ENCODE results near the gene ODAPH.

ODAPH gene

DNA sequence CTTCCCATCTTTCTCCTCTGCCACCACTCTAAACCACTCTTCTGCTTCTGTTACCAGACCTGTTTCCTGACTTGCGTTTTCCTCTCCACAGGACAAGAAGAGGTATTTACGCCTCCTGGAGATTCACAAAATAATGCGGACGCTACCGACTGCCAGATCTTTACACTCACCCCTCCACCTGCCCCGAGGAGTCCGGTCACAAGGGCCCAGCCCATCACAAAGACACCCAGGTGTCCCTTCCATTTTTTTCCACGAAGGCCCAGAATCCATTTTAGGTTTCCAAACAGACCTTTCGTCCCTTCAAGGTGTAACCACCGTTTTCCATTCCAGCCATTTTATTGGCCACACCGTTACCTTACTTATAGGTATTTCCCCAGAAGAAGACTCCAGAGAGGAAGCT lies 8.2 kb downstream of the ODAPH start:
- Histone ChIP-seq H3K9me2 (replicated peaks; ENCODE audit: control insufficient read depth, low read length) (no peaks in the 10 kb centered on the region), H3K4me1 (ENCODE audit: control insufficient read depth, low read length) (no peaks in the 10 kb centered on the region), H3F3A (ENCODE audit: control insufficient read depth, insufficient read depth) (no peaks in the 10 kb centered on the region), H3K9me3 (ENCODE audit: control insufficient read depth, insufficient read depth, low read length) (no peaks in the 10 kb centered on the region), H3K27me3 (ENCODE audit: control insufficient read depth, low read length) (peaks cover 4% of the 10 kb centered on the region; the same call in 1 of the 2 replicates), H3K79me2 (ENCODE audit: control insufficient read depth, low read length) (no peaks in the 10 kb centered on the region), H3K27ac (ENCODE audit: low read depth, low read length) (no peak overlapping the region), H3K4me2 (ENCODE audit: low read length) (no peak overlapping the region), H3K4me3 (ENCODE audit: low read length) (no peak overlapping the region), H4K20me1 (ENCODE audit: control insufficient read depth, insufficient read depth, low read depth, low read length) (no peaks in the 10 kb centered on the region), H3K36me3 (ENCODE audit: control insufficient read depth, low read length) (no peaks in the 10 kb centered on the region)
- no peak for TF ChIP-seq CTCF (IDR thresholded peaks at IDR 0.05; ENCODE audit: low read depth, low read length, poor library complexity, severe bottlenecking)
- no peak for TF ChIP-seq EZH2phosphoT487 (IDR thresholded peaks at IDR 0.05; ENCODE audit: borderline replicate concordance, low read length)

DNA sequence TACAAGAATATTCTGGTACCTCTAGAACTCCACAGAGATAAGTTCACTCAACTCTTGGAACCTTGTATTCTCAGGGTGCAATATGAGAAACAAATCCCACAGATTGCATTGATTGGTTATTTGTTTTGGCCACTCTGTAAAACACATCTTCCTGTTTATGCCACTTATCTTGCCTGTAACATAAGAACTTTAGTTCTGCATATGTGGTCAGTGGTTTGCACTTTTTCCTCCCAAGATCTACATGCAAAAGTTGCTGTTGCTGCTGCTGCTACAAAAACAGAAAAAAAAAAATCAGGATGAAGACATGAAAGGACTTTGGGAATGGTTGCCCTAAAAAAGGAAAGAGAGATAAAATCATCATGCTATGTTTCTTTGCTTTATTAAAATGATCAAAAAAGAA lies 9.6 kb downstream of the ODAPH start:
- H3K27ac ChIP-seq (ENCODE audit: low read depth, low read length): no peak overlapping the region
- no peaks in the 10 kb centered on the region for H3K79me2 ChIP-seq (ENCODE audit: control insufficient read depth, low read length)
- H3K9me2 ChIP-seq (replicated peaks; ENCODE audit: control insufficient read depth, low read length): no peaks in the 10 kb centered on the region
- no peak overlapping the region for H3K4me3 ChIP-seq (ENCODE audit: low read length)
- no peaks in the 10 kb centered on the region for H3K27me3 ChIP-seq (ENCODE audit: control insufficient read depth, low read length)
- H3K9me3 ChIP-seq (ENCODE audit: control insufficient read depth, insufficient read depth, low read length): no peaks in the 10 kb centered on the region
- TF ChIP-seq CTCF (IDR thresholded peaks at IDR 0.05; ENCODE audit: low read depth, low read length, poor library complexity, severe bottlenecking) (no peak), EZH2phosphoT487 (IDR thresholded peaks at IDR 0.05; ENCODE audit: borderline replicate concordance, low read length) (no peak)
- no peaks in the 10 kb centered on the region for H3F3A ChIP-seq (ENCODE audit: control insufficient read depth, insufficient read depth)
- no peak overlapping the region for H3K4me2 ChIP-seq (ENCODE audit: low read length)
- H3K4me1 ChIP-seq (ENCODE audit: control insufficient read depth, low read length): no peaks in the 10 kb centered on the region
- no peaks in the 10 kb centered on the region for H4K20me1 ChIP-seq (ENCODE audit: control insufficient read depth, insufficient read depth, low read depth, low read length)
- H3K36me3 ChIP-seq (ENCODE audit: control insufficient read depth, low read length): no peaks in the 10 kb centered on the region

DNA sequence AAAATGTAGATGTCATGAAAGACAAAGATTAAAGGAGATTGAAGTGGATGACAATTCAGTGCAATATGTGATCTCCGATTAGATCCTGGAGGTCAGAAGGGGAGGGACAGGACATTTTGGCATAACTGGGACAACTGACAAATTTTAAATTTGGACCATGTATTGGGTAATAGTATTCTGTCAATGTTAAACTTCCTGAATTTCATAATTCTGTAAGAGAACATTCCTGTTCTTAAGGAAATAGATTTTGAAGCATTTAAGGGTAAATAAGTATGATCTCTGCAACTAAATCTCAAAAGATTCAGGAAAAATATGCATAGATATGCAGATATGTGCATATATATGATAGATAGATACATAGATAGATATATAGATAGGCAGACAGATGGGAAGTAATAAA lies 11.0 kb downstream of the ODAPH start:
- Histone ChIP-seq H3K27ac (ENCODE audit: low read depth, low read length) (no peak overlapping the region), H3K27me3 (ENCODE audit: control insufficient read depth, low read length) (peaks cover 2% of the 10 kb centered on the region; the same call in 1 of the 2 replicates), H3K79me2 (ENCODE audit: control insufficient read depth, low read length) (no peaks in the 10 kb centered on the region), H4K20me1 (ENCODE audit: control insufficient read depth, insufficient read depth, low read depth, low read length) (no peaks in the 10 kb centered on the region), H3K9me3 (ENCODE audit: control insufficient read depth, insufficient read depth, low read length) (no peaks in the 10 kb centered on the region), H3K9me2 (replicated peaks; ENCODE audit: control insufficient read depth, low read length) (no peaks in the 10 kb centered on the region), H3K4me2 (ENCODE audit: low read length) (no peak overlapping the region), H3F3A (ENCODE audit: control insufficient read depth, insufficient read depth) (no peaks in the 10 kb centered on the region), H3K4me1 (ENCODE audit: control insufficient read depth, low read length) (no peaks in the 10 kb centered on the region), H3K36me3 (ENCODE audit: control insufficient read depth, low read length) (no peaks in the 10 kb centered on the region), H3K4me3 (ENCODE audit: low read length) (no peak overlapping the region)
- TF ChIP-seq EZH2phosphoT487 (IDR thresholded peaks at IDR 0.05; ENCODE audit: borderline replicate concordance, low read length) (no peak), CTCF (IDR thresholded peaks at IDR 0.05; ENCODE audit: low read depth, low read length, poor library complexity, severe bottlenecking) (no peak)

- TF ChIP-seq CTCF (IDR thresholded peaks at IDR 0.05; ENCODE audit: low read depth, low read length, poor library complexity, severe bottlenecking) (no peak), EZH2phosphoT487 (IDR thresholded peaks at IDR 0.05; ENCODE audit: borderline replicate concordance, low read length) (no peak)
- no peaks in the 10 kb centered on the region for H3K79me2 ChIP-seq (ENCODE audit: control insufficient read depth, low read length)
- no peaks in the 10 kb centered on the region for H3F3A ChIP-seq (ENCODE audit: control insufficient read depth, insufficient read depth)
- H3K9me3 ChIP-seq (ENCODE audit: control insufficient read depth, insufficient read depth, low read length): no peaks in the 10 kb centered on the region
- no peak overlapping the region for H3K4me3 ChIP-seq (ENCODE audit: low read length)
- H3K4me2 ChIP-seq (ENCODE audit: low read length): no peak overlapping the region
- no peaks in the 10 kb centered on the region for H3K9me2 ChIP-seq (replicated peaks; ENCODE audit: control insufficient read depth, low read length)
- no peaks in the 10 kb centered on the region for H4K20me1 ChIP-seq (ENCODE audit: control insufficient read depth, insufficient read depth, low read depth, low read length)
- no peaks in the 10 kb centered on the region for H3K36me3 ChIP-seq (ENCODE audit: control insufficient read depth, low read length)
- peaks cover 2% of the 10 kb centered on the region; the same call in 1 of the 2 replicates for H3K27me3 ChIP-seq (ENCODE audit: control insufficient read depth, low read length)
- no peaks in the 10 kb centered on the region for H3K4me1 ChIP-seq (ENCODE audit: control insufficient read depth, low read length)
- no peak overlapping the region for H3K27ac ChIP-seq (ENCODE audit: low read depth, low read length)
Measured at GRCh38 chr4:75567725-75568124, 11.9 kb downstream of the ODAPH start.

All from DOHH2 (cell line).